Measurements from ENCODE around the gene PFKL. TPM values are rescaled to one million over a fixed set of nuclear protein-coding genes. Genes with fewer than 3 reads are reported as not detected.

Gene PFKL
- total and polyA plus RNA-seq, 2 of the 8 experiments (the other 6 are each of a cell fraction or from before 2014, with no cell fraction given), result 80.2 to 82.3 TPM

DNA sequence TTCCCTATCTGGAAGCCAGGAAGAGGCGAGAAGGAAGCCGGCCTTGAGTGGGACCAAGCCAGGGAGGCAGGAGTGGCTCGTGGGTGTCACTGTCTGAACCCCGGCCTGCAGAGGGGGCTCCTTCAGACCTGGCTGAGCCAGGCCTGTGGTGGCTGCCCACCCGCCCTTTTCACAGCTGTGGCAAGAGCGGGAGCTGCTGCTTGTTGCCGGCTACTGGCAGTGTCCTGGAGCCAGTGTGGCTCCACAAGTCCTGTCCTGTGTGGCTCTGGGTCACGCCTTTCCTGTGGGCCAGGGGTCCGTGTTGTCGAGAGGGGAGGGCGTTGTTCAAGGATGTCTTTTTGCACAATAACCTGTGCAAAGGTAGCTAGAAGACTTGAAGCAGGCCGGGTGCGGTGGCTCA, 1.3 kb downstream of the PFKL start:
- Histone ChIP-seq H3K9me3 (ENCODE audit: insufficient read depth in 2 of 2, low read depth in 1 of 2, low read length in 1 of 2) (no peaks in the 10 kb centered on the region), H3K18ac (ENCODE audit: extremely low read depth, low read length) (no peak overlapping the region), H3K23ac (ENCODE audit: insufficient read length) (no peak overlapping the region), H2BK20ac (ENCODE audit: low read length) (no peak overlapping the region), H3K4me3 (ENCODE audit: extremely low read depth in 1 of 4, insufficient read depth in 2 of 4, low read depth in 3 of 4, low read length in 4 of 4) (peak overlapping the region; percentile 45 to 68 (median 54); a peak in 5 of 8 replicates), H4K20me1 (replicated peaks in 1 of 2; ENCODE audit: control insufficient read depth in 1 of 2, insufficient read depth in 2 of 2, low read length in 2 of 2) (peaks cover 9 to 15% of the 10 kb centered on the region in 2 experiments), H4K8ac (ENCODE audit: extremely low read depth, insufficient read depth, low read length) (no peak overlapping the region), H3K56ac (replicated peaks; ENCODE audit: insufficient read length, low read depth, low read length) (no peak overlapping the region), H2BK15ac (ENCODE audit: low read length) (no peak overlapping the region), H4K5ac (ENCODE audit: insufficient read length, low read depth, low read length) (no peak overlapping the region), H2BK5ac (ENCODE audit: low read depth, low read length) (no peak overlapping the region), H3K36me3 (ENCODE audit: control insufficient read depth in 2 of 4, insufficient read depth in 4 of 4, low read length in 3 of 4) (no peaks in the 10 kb centered on the region), H4K91ac (replicated peaks; ENCODE audit: insufficient read length, low read length) (no peak overlapping the region), H3K9ac (replicated peaks in 1 of 4; ENCODE audit: extremely low read depth in 1 of 4, low read depth in 3 of 4, low read length in 3 of 4) (no peak overlapping the region), H3K4me1 (replicated peaks in 1 of 4; ENCODE audit: control insufficient read depth in 3 of 4, insufficient read depth in 4 of 4, low read length in 3 of 4) (peaks cover 0 to 19% (median 5%) of the 10 kb centered on the region in 4 experiments; a peak in 5 of 7 replicates), H2AFZ (ENCODE audit: low read length) (no peak overlapping the region), H3K27ac (ENCODE audit: low read depth, low read length) (no peak overlapping the region), H3K27me3 (replicated peaks in 1 of 4; ENCODE audit: control insufficient read depth in 3 of 4, extremely low read depth in 1 of 4, insufficient read depth in 3 of 4, low read length in 3 of 4) (peaks cover 0 to 3% (median 0%) of the 10 kb centered on the region in 4 experiments; a peak in 2 of 7 replicates), H3K79me1 (ENCODE audit: low read depth, low read length) (peaks cover 6% of the 10 kb centered on the region; the same call in 1 of the 2 replicates), H3K14ac (ENCODE audit: insufficient read length) (no peak overlapping the region), H3K4ac (replicated peaks; ENCODE audit: insufficient read length, low read depth, low read length) (no peak overlapping the region), H2AK5ac (ENCODE audit: low read depth, low read length) (no peak overlapping the region), H3K4me2 (ENCODE audit: insufficient read depth in 1 of 2, low read depth in 2 of 2, low read length in 2 of 2) (peak overlapping the region; percentile 89 to 90), H2BK120ac (replicated peaks; ENCODE audit: low read depth, low read length) (no peak overlapping the region), H2BK12ac (ENCODE audit: low read depth, low read length) (no peak overlapping the region), H3K23me2 (ENCODE audit: low read depth, low read length) (peaks cover 12% of the 10 kb centered on the region; the same call in 1 of the 2 replicates), H3K79me2 (ENCODE audit: control insufficient read depth in 1 of 2, insufficient read depth in 2 of 2, low read length in 2 of 2) (peaks cover 0 to 6% of the 10 kb centered on the region in 2 experiments; a peak in 1 of 4 replicates)
- CTCF ChIA-PET (ENCODE audit: partially characterized antibody), result interaction anchor here (0.6 to 1.2 kb wide), 7 partner anchors 10 to 90 kb away, joined by 3 to 4 read pairs (median 3); no protein-coding TSS in a partner anchor
- FAIRE-seq, result no peak
- WGBS, 2 experiments (ENCODE audit: extremely low coverage in 1 of 2, insufficient coverage in 1 of 2, insufficient read length in 1 of 2, insufficient replicate concordance in 2 of 2, low coverage in 1 of 2, low lambda C conversion rate in 2 of 2, missing lambda C conversion rate in 1 of 2), result 91% methylated on average over 13 of the region's 13 CpGs; no CpG with 5 or more reads in 1 of the 2 experiments
- DNase-seq (ENCODE audit: low read depth in 1 of 2, low spot score in 2 of 2), result no peak
- TF ChIP-seq EZH2 (IDR thresholded peaks at IDR 0.05; ENCODE audit: low read depth, low read length, severe bottlenecking), result no peak
- TF ChIP-seq EP300 (IDR thresholded peaks at IDR 0.05; ENCODE audit: borderline replicate concordance in 1 of 2, low read depth in 2 of 2, low read length in 2 of 2), result no peak
- no peak for TF ChIP-seq ASH2L (IDR thresholded peaks at IDR 0.05; ENCODE audit: low read length)
- no peak for TF ChIP-seq CREB1 (IDR thresholded peaks at IDR 0.05)
- no peak for TF ChIP-seq JUN (IDR thresholded peaks at IDR 0.05; ENCODE audit: low read depth, low read length)
- no peak for TF ChIP-seq KDM5A (IDR thresholded peaks at IDR 0.05; ENCODE audit: low read length)
- TF ChIP-seq NRF1 (IDR thresholded peaks at IDR 0.05; ENCODE audit: low read depth, low read length), result no peak
- TF ChIP-seq TAF1 (IDR thresholded peaks at IDR 0.05; ENCODE audit: low read depth, low read length), result no peak
- TF ChIP-seq TAF7 (optimal IDR thresholded peaks at IDR 0.05; ENCODE audit: borderline replicate concordance, low read depth, low read length), result no peak
- POLR2A ChIA-PET (ENCODE audit: partially characterized antibody), result interaction anchor here (1.2 kb wide), 1 partner anchor 40 kb away, joined by 3 read pairs; no protein-coding TSS in a partner anchor

All from H1 (cell line).